Uterus (tissue), 2 donors: ENCODE data around the gene DHRS7B.

Experiments
- CTCF ChIP-seq, 4 experiments: fragments of 200-600 bp in 2 of 4; fragments of 450-650 bp in 2 of 4; sonication (generic) in 2 of 4; IDR thresholded peaks; one replicate each; pipeline ENCODE4 v1.5.1; 2016 to 2019; ENCODE audit warnings: antibody characterized with exemption in 4 of 4, mild to moderate bottlenecking in 2 of 4, moderate library complexity in 1 of 4
- POLR2A ChIP-seq, 2 donors: fragments of 450-650 bp; IDR thresholded peaks; one replicate each; pipeline ENCODE4 v1.6.1; 2016; ENCODE audit warnings: antibody characterized with exemption in 2 of 2, mild to moderate bottlenecking in 1 of 2, moderate library complexity in 1 of 2

GRCh38 chr17:21077281-21077680, 49.5 kb upstream of the DHRS7B start:
- TF ChIP-seq CTCF (IDR thresholded peaks at IDR 0.05) (no peak), POLR2A (IDR thresholded peaks at IDR 0.05) (no peak)
